Testis (tissue), 3 donors: ENCODE results near the gene CFAP70. TPM values are rescaled to one million over a fixed set of nuclear protein-coding genes. Genes with fewer than 3 reads are reported as not detected.
"Not testable (repeated sequence)": the region's sequence is repeated elsewhere in the genome, so short reads cannot be mapped to it uniquely, and the experiment has no call there.

Experiments
- DNase-seq: peaks from one replicate; pipeline ENCODE4 v3.0.0-alpha.2; 2019
- H3K27ac ChIP-seq, 2 donors: fragments of 200-600 bp; sonication (generic); one replicate each; pipeline ENCODE4 v1.5.1; 2019
- H3K27me3 ChIP-seq: fragments of 200-600 bp; sonication (generic); one replicate; pipeline ENCODE4 v1.5.1; 2019
- H3K36me3 ChIP-seq: fragments of 200-600 bp; sonication (generic); one replicate; pipeline ENCODE4 v1.5.1; 2017; ENCODE audit warnings: low read depth; ENCODE audit errors: missing control alignments
- H3K4me1 ChIP-seq: fragments of 200-600 bp; sonication (generic); one replicate; pipeline ENCODE4 v1.5.1; 2019
- H3K4me3 ChIP-seq, 2 donors: fragments of 200-600 bp; sonication (generic); one replicate each; pipeline ENCODE4 v1.5.1; 2017 to 2019
- H3K9me3 ChIP-seq: fragments of 200-600 bp; sonication (generic); one replicate; pipeline ENCODE4 v1.5.1; 2017
- POLR2A ChIP-seq: fragments of 450-650 bp; IDR thresholded peaks from one replicate; pipeline ENCODE4 v1.6.1; 2017; ENCODE audit warnings: antibody characterized with exemption, mild to moderate bottlenecking, moderate library complexity
- WGBS, 2 donors: methylation state at CpG; one replicate each; pipeline ENCODE4 v1.1.5; 2018; 5-methylcytosine and 5-hydroxymethylcytosine counted together
- intact Hi-C: fragments of 100-400 bp; cut with DNase I; formaldehyde crosslinking; loops from one replicate; pipeline ENCODE4 v1.15.1; 2023; ENCODE audit warnings: low total_unique reads
- polyA plus RNA-seq: library from polyadenylated mRNA; stranded (reverse); fragments of 350-450 nt; fragmentation: Illumina TruSeq; extraction: RNeasy Lipid Tissue Mini Kit (QIAGEN cat#74804); gene quantifications from one replicate; pipeline ENCODE4 v1.2.3, GENCODE V29; 2014; ENCODE audit warnings: low read depth, low replicate concordance; ENCODE audit not compliant: insufficient read depth
- total RNA-seq, 2 donors: library from RNA; depleted of rRNA; stranded (reverse); fragments of >200 nt; gene quantifications; one replicate each; pipeline ENCODE4 v1.2.3, GENCODE V29; 2016
- TF ChIP-seq, protein P1 (sequence below), 3 experiments: fragments of 450-650 bp in 2 of 3; fragments of 200-600 bp in 1 of 3; sonication (generic) in 1 of 3; IDR thresholded peaks; one replicate each; pipeline ENCODE4 v1.5.1; 2016 to 2019; ENCODE audit warnings: antibody characterized with exemption in 3 of 3, mild to moderate bottlenecking in 2 of 3, moderate library complexity in 1 of 3

CFAP70 gene
- total and polyA plus RNA-seq, 3 donors from 2014 or later = 29.6 to 57.2 (median 46.2) TPM

GRCh38 chr10:73333202-73333601, 25.5 kb downstream of the CFAP70 start:
- WGBS, 2 donors = 96 to 100% methylated on average over 1 of the region's 1 CpG
- H3K4me1 ChIP-seq = no peaks in the 10 kb centered on the region

GRCh38 chr10:73332379-73332778, 26.3 kb downstream of the CFAP70 start:
- H3K4me3 ChIP-seq = no peak overlapping the region
- H3K36me3 ChIP-seq = no peaks in the 10 kb centered on the region
- intact Hi-C loops = no loop called here
- H3K9me3 ChIP-seq = no peaks in the 10 kb centered on the region
- no peak overlapping the region for H3K27ac ChIP-seq
- H3K4me1 ChIP-seq = no peaks in the 10 kb centered on the region
- no peak for DNase-seq
- TF ChIP-seq, protein P1, sequence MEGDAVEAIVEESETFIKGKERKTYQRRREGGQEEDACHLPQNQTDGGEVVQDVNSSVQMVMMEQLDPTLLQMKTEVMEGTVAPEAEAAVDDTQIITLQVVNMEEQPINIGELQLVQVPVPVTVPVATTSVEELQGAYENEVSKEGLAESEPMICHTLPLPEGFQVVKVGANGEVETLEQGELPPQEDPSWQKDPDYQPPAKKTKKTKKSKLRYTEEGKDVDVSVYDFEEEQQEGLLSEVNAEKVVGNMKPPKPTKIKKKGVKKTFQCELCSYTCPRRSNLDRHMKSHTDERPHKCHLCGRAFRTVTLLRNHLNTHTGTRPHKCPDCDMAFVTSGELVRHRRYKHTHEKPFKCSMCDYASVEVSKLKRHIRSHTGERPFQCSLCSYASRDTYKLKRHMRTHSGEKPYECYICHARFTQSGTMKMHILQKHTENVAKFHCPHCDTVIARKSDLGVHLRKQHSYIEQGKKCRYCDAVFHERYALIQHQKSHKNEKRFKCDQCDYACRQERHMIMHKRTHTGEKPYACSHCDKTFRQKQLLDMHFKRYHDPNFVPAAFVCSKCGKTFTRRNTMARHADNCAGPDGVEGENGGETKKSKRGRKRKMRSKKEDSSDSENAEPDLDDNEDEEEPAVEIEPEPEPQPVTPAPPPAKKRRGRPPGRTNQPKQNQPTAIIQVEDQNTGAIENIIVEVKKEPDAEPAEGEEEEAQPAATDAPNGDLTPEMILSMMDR (IDR thresholded peaks at IDR 0.05) = no peak
- no peak for TF ChIP-seq POLR2A
- WGBS, 2 donors = 83 to 95% methylated on average over 2 of the region's 2 CpGs
- no peaks in the 10 kb centered on the region for H3K27me3 ChIP-seq

More at GRCh38 chr10:73333202-73333601, 25.5 kb downstream of the CFAP70 start:
- no peak overlapping the region for H3K4me3 ChIP-seq
- intact Hi-C loops = no loop called here
- no peak for DNase-seq
- H3K27me3 ChIP-seq = no peaks in the 10 kb centered on the region
- H3K27ac ChIP-seq = no peak overlapping the region
- no peak for TF ChIP-seq POLR2A
- TF ChIP-seq, protein P1 (IDR thresholded peaks at IDR 0.05) = no peak
- no peaks in the 10 kb centered on the region for H3K36me3 ChIP-seq
- no peaks in the 10 kb centered on the region for H3K9me3 ChIP-seq

DNA sequence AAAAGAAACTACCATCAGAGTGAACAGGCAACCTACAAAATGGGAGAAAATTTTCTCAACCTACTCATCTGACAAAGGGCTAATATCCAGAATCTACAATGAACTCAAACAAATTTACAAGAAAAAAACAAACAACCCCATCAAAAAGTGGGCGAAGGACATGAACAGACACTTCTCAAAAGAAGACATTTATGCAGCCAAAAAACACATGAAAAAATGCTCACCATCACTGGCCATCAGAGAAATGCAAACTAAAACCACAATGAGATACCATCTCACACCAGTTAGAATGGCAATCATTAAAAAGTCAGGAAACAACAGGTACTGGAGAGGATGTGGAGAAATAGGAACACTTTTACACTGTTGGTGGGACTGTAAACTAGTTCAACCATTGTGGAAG, 30.1 kb downstream of the CFAP70 start:
- intact Hi-C loops, H3K4me1 ChIP-seq, DNase-seq, H3K36me3 ChIP-seq, H3K27me3 ChIP-seq, H3K9me3 ChIP-seq, H3K4me3 ChIP-seq, H3K27ac ChIP-seq: not testable (repeated sequence)
- WGBS, 2 donors = no CpG with 5 or more reads among the region's 1 CpG

GRCh38 chr10:73325290-73325689, 33.4 kb downstream of the CFAP70 start:
- intact Hi-C loops, H3K27me3 ChIP-seq, H3K27ac ChIP-seq, H3K36me3 ChIP-seq, DNase-seq, H3K4me1 ChIP-seq, H3K4me3 ChIP-seq, H3K9me3 ChIP-seq: not testable (repeated sequence)
- WGBS, 2 donors = 93 to 100% methylated on average over 3 to 4 of the region's 4 CpGs

DNA sequence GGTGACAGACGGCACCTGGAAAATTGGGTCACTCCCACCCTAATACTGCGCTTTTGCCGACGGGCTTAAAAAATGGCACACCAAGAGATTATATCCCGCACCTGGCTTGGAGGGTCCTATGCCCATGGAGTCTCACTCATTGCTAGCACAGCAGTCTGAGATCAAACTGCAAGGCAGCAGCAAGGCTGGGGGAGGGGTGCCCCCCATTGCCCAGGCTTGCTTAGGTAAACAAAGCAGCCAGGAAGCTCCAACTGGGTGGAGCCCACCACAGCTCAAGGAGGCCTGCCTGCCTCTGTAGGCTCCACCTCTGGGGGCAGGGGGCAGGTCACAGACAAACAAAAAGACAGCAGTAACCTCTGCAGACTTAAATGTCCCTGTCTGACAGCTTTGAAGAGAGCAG, 35.1 kb downstream of the CFAP70 start:
- H3K27me3 ChIP-seq, H3K36me3 ChIP-seq, H3K4me3 ChIP-seq, H3K4me1 ChIP-seq, H3K9me3 ChIP-seq, H3K27ac ChIP-seq, DNase-seq, intact Hi-C loops: not testable (repeated sequence)
- WGBS, 2 donors = 91 to 100% methylated on average over 5 of the region's 5 CpGs

DNA sequence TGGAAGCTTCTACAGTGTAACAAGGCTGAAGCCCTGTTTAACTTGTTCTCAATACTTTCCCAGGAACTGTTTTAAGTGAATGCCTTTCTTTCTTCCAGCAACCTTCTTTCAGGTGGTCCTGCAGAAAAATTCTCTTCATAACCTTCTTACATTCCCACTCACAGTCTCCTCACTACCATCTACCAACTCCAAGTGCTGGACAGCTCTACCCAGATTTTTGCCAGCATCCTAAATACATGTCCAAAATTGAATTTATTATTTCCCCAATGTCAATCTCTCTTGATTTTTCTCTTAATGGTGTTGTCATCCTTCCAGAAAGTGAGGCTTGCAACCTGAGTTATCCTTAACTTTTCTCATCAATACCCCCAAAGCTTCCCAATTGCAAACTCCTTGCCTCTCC, 48.2 kb downstream of the CFAP70 start:
- no peaks in the 10 kb centered on the region for H3K27me3 ChIP-seq
- H3K4me3 ChIP-seq = no peak overlapping the region
- DNase-seq = no peak
- TF ChIP-seq POLR2A = no peak
- TF ChIP-seq, protein P1 (IDR thresholded peaks at IDR 0.05) = no peak
- H3K9me3 ChIP-seq = no peaks in the 10 kb centered on the region
- no peaks in the 10 kb centered on the region for H3K36me3 ChIP-seq
- H3K4me1 ChIP-seq = no peaks in the 10 kb centered on the region
- H3K27ac ChIP-seq = no peak overlapping the region
- intact Hi-C loops = no loop called here
